Measurements from ENCODE around the gene RBKS. TPM values are rescaled to one million over a fixed set of nuclear protein-coding genes. Genes with fewer than 3 reads are reported as not detected.
"Not testable (repeated sequence)": the region's sequence is repeated elsewhere in the genome, so short reads cannot be mapped to it uniquely, and the experiment has no call there.

The RBKS gene
- total RNA-seq, 4 donors from 2014 or later = 26.1 to 35.4 (median 33.1) TPM; not detected in 1

DNA sequence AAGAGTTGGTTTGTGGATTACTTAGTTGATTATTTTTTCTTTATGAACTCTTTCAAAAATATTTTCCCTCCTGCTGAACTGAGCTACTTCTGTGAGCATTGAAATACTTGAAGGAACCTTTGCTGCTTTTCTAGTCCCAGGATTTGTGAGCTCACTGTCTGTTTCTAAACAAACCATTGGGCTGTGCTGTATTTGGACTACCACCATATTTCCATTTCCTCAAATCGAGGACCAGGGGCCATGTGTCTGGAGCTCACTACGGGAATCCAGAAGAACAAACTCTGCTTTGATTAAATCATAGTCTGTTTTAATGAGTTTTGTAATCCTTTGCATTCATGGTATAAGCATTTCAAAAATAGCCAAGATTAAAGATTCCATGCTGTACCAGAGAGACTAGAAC, 117.4 kb downstream of the RBKS start:
- DNase-seq = no peak
- Histone ChIP-seq H3K9me3 (no peaks in the 10 kb centered on the region), H3K27me3 (no peaks in the 10 kb centered on the region), H3K27ac (peak overlapping the region in 1 of 4 donors; percentile 26), H3K36me3 (peaks cover 0 to 18% (median 0%) of the 10 kb centered on the region in 3 donors), H3K4me1 (peaks cover 0 to 26% (median 6%) of the 10 kb centered on the region in 4 donors), H3K4me3 (peak overlapping the region in 1 of 4 donors; percentile 77)
- TF ChIP-seq CTCF (IDR thresholded peaks at IDR 0.05) = no peak
- TF ChIP-seq POLR2A (IDR thresholded peaks at IDR 0.05) = no peak

GRCh38 chr2:27771548-27772335, 118.4 kb downstream of the RBKS start, which contains the start of gene MRPL33:
MRPL33 (plus strand) TSS chr2:27771719; CDS start chr2:27771778, 59 bp downstream.
- Histone ChIP-seq H3K36me3 (peaks cover 0 to 14% (median 0%) of the 10 kb centered on the region in 3 donors), H3K4me3 (peak within 1 kb of the TSS; percentile 59 to 85 (median 80)), H3K4me1 (peaks cover 0 to 24% (median 6%) of the 10 kb centered on the region in 4 donors), H3K27me3 (no peaks in the 10 kb centered on the region), H3K27ac (peak within 1 kb of the TSS; percentile 81 to 87 (median 84)), H3K9me3 (no peaks in the 10 kb centered on the region)
- peak; percentile 49 to 50 for TF ChIP-seq POLR2A (IDR thresholded peaks at IDR 0.05)
- no peak for TF ChIP-seq CTCF (IDR thresholded peaks at IDR 0.05)
- DNase-seq = peak; percentile 96 to 97 (median 97)

DNA sequence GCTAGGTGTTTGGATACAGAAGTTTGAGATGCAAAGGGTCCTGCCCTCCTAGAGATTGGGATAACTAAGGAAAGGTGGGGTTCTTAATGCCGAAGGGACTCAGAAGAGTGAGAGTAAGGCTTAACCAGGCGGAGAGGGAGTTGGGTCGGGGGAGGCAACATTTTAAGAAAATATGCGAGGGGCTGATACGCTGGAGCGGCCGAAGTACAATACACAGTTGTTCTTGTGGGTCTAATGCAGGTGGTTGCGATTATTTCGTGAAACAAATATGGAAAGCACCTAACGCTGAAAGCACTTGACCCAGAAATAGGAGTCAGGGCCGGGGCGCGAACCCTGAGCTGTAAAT, 119.0 kb downstream of the RBKS start:
- Histone ChIP-seq H3K4me3 (peak overlapping the region; percentile 59 to 85 (median 80)), H3K4me1 (peaks cover 0 to 24% (median 6%) of the 10 kb centered on the region in 4 donors), H3K36me3 (peaks cover 0 to 13% (median 0%) of the 10 kb centered on the region in 3 donors), H3K9me3 (no peaks in the 10 kb centered on the region), H3K27ac (peak overlapping the region; percentile 81 to 87 (median 84)), H3K27me3 (no peaks in the 10 kb centered on the region)
- no peak for TF ChIP-seq POLR2A (IDR thresholded peaks at IDR 0.05)
- TF ChIP-seq CTCF (IDR thresholded peaks at IDR 0.05) = no peak
- DNase-seq = no peak

DNA sequence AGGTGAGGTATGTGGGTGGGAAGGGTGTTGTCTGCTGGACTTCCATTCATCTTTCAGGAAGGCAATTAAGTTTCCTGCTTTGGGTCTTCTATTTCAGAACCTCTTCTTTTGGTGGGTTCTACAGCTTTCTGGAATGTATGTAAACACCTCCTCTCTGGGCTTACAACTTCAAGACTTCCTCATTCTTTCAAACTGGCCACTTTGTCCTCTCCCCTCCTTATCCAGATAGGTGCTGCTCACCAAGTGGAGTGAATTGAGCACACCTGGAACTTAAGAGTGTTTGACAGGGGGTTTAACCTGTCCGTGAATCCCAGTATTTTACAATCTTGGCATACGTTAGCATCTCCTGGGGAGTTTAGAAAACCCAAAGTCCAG, 123.9 kb downstream of the RBKS start:
- Histone ChIP-seq H3K36me3 (no peaks in the 10 kb centered on the region), H3K27me3 (no peaks in the 10 kb centered on the region), H3K4me1 (peaks cover 0 to 19% (median 0%) of the 10 kb centered on the region in 4 donors), H3K9me3 (no peaks in the 10 kb centered on the region), H3K4me3 (peak overlapping the region in 3 of 4 donors; percentile 12 to 51 (median 38)), H3K27ac (peak overlapping the region in 1 of 4 donors; percentile 43)
- no peak for TF ChIP-seq POLR2A (IDR thresholded peaks at IDR 0.05)
- no peak for TF ChIP-seq CTCF (IDR thresholded peaks at IDR 0.05)
- no peak for DNase-seq

DNA sequence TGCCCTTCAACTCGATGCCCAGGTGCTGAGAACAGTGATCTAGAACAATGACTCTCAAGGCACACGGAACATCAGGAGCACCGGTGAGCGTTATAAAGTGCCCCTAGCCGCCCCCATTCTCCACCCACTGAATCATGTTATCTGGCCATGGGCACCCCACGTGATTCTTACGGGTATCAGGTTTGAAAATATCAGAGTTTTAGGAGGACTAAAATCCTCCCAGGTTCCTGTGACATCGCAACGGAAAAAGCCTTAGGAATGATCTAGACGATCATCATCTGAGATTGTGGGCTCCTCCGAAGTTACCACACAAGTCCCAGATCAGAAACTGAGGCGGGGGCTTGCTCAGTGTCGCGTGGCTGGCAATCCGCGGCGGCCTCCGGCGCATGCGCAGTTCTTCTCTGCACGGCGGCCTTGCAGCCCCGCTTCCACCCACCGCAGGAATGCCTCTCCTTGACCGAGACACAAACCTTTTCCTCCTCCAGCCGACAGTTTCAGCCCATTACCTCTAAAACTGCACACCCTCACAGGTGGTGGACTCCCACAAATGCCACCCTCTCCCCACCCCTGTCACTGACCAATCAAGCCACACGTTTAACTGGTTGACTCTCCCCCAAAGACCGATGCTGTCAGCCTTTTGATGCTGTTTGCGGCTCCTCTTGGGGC, 124.4 kb downstream of the RBKS start:
- H3K27me3 ChIP-seq = no peaks in the 10 kb centered on the region
- peak overlapping the region in 3 of 4 donors; percentile 12 to 51 (median 38) for H3K4me3 ChIP-seq
- peaks cover 0 to 15% (median 0%) of the 10 kb centered on the region in 4 donors for H3K4me1 ChIP-seq
- H3K9me3 ChIP-seq = no peaks in the 10 kb centered on the region
- peak overlapping the region in 1 of 4 donors; percentile 43 for H3K27ac ChIP-seq
- peak in 2 of 3 donors; percentile 68 to 75 for DNase-seq
- H3K36me3 ChIP-seq = no peaks in the 10 kb centered on the region
- TF ChIP-seq POLR2A (IDR thresholded peaks at IDR 0.05) (no peak), CTCF (IDR thresholded peaks at IDR 0.05) (no peak)

DNA sequence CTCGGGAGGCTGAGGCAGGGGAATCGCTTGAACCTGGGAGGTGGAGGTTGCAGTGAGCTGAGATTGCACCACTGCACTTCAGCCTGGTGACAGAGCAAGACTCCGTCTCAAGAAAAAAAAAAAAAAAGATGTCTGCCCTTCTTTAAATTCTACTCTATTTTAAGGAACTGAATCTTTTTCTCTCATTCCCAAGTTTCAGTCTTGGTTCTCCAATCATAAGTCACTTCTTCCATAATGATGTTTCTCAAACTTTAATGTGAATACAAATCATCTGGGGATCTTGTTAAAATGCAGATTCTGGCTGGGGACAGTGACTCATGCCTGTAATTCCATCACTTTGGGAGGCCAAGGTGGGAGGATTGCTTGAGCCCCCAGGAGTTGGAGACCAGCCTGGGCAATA, 125.7 kb downstream of the RBKS start:
- DNase-seq, H3K27me3 ChIP-seq, H3K9me3 ChIP-seq, H3K27ac ChIP-seq, H3K36me3 ChIP-seq, H3K4me3 ChIP-seq: not testable (repeated sequence)
- peaks cover 0 to 15% (median 0%) of the 10 kb centered on the region in 4 donors for H3K4me1 ChIP-seq

All from Peyer's patch (tissue), 4 donors.